HG03139 (cell line): ENCODE data around the gene ELAVL3.
"Not testable (repeated sequence)": the region's sequence is repeated elsewhere in the genome, so short reads cannot be mapped to it uniquely, and the experiment has no call there.

ENCODE experiments used
- ATAC-seq: cut with Tn5 transposase; IDR thresholded peaks from one replicate; pipeline ENCODE4 v1.9.1; 2021; ENCODE audit not compliant: unreplicated experiment

ELAVL3 gene

GRCh38 chr19:11444059-11444458, 36.8 kb downstream of the ELAVL3 start:
- no peak for ATAC-seq

DNA sequence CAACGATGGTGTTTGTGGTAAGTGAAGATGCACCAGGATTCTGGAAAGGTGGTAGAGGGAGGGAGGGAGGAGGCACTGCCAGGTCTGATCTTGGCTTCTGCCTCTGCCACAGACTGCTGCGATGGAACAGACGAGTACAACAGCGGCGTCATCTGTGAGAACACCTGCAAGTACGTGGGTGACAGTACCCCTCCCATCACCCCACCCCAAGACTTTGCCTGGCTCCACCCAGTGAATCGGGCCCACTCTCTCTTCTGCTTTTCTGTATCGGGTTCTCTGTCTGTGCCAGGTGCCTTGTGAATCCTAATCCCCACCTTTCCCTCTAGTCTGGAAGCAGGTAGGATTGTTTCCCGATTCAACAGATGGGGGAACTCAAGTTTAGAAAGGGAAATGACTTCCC, 42.9 kb downstream of the ELAVL3 start:
- no peak for ATAC-seq

- no peak for ATAC-seq
These were observed 45.0 kb downstream of the ELAVL3 start for GRCh38 chr19:11435833-11436313.

DNA sequence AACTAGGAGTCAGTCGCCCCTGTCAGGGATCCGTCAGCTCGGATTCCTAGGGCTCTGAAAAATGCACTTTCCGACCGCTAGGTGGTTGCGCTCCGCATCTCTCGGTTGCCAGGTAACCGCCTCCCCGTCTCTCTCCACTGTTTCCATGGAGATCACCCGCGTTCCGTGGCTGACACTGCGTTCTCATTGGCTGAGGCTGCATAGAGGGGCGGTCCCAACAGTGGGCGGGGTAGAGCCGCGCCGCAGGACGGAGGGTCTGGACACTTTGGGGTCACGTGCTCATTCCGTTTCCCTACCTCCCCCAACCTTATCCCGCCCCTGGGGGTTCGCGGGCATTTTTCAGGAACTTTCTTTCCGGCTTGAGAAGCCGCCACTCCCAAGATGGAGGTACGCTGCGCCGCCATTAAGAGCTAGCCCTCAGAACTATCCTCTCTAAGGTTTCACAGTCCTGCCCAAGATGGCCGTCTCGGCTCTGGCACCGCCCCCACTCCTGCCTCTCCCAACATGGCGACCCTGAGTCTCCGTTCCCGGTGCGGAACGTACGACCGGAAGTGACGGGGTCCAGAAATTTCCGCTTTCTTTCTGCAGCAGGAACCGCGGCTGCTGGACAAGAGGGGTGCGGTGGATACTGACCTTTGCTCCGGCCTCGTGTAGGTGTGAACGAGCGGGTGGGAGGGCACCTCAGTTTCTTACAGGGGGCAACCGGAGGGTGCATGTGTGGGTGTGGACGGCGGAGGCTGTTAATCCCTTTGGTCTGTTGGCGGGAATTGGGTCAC, 45.6 kb downstream of the ELAVL3 start, which contains the start of the genes ODAD3 and PRKCSH:
TSS of gene ODAD3 (minus strand) at position 65 of the 776 bp plus-strand sequence. CDS start 105 bp downstream, outside the sequence.
TSS of gene PRKCSH (plus strand) at position 579 of the 776 bp plus-strand sequence. CDS start 483 bp downstream, outside the sequence.
- peak; percentile 85 for ATAC-seq

- no peak for ATAC-seq
These were observed 46.2 kb downstream of the ELAVL3 start for GRCh38 chr19:11434703-11435056.

GRCh38 chr19:11433526-11433925, 47.3 kb downstream of the ELAVL3 start:
- ATAC-seq: not testable (repeated sequence)

DNA sequence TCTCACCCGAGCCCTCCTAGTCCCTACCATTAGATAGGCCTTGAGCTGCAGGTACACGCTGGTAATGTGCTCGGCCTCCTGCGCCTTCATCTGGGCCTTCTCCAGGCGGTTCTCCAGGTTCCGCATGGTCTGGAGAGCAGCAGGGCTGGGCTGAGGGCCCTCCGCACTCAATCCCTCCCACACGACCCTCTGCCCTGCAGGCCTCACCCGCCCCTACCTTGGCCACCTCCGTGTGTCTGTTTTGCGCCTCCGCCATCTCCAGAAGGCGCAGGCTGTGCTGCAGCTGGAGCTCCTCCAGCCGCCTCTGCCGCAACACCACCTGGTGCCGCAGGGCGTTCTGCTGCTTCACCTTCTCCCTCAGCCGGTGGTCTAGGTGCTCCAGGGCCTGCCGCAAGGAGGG, 54.2 kb downstream of the ELAVL3 start:
- no peak for ATAC-seq

GRCh38 chr19:11425719-11426457, 55.0 kb downstream of the ELAVL3 start:
- no peak for ATAC-seq

DNA sequence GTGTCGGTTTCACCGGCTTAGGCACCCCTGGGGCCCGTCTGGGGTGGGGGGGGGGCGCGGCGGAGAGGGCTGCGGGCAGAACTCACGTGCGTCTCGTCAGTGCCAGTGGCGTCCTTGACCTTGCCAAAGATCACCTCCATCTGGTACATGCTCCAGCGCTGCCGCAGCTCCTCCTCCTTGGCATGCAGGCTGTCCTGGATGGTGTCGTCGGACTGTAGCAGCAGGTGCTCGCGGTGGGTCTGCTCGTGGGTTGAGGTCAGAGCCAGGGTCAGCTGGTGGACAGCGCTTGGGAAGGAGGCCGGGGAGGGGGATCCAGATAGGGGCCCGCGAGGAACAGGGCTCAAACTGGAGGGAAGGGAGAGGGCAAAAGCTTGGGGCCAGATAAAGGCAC, 57.1 kb downstream of the ELAVL3 start:
- ATAC-seq: no peak

- no peak for ATAC-seq
These were observed 57.6 kb downstream of the ELAVL3 start for GRCh38 chr19:11423164-11423790.

DNA sequence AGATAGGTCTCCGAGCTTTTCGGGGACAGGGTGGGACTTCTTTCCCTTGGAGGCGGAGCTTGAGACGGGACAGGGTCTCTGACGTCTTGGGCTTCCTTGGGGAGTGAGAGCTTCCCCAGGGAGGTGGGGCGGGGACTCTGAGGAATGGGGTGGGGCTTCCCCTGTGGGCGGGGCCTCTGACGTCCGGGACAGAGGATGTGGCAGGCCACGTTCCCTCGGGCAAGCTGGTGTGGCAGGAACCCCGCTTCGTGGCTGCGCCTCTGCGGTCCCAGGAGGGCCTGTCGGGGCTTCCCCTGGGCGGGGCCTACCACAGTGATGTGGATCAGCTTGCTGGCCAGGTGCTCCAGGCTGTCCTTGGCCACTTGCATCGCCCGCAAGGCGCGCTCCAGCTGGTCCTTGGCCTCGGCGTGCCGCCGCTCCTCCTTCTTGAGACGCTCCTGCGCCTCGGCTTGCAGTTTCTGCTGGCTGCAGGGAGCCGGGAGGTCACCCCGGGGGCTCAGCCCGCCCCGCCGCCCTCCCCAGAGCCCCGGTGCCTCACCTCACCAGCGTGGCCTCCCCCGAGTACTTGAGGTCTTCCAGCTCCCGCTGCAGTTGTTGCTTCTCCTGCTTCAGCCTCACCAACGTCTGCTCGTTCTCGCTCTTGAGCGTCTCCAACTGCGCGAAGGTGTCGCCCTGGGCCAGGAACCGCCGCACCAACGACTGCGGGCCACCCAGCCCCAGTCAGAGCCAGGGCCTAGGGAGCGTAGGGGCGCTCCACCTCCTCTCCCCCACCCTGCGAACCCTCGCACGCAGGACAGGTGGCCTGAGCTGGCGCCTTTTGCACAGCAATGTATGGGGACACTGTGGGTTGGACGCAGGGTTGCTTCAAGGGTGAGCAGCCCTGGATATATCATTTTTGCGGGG, 58.4 kb downstream of the ELAVL3 start:
- ATAC-seq: peak; percentile 57

DNA sequence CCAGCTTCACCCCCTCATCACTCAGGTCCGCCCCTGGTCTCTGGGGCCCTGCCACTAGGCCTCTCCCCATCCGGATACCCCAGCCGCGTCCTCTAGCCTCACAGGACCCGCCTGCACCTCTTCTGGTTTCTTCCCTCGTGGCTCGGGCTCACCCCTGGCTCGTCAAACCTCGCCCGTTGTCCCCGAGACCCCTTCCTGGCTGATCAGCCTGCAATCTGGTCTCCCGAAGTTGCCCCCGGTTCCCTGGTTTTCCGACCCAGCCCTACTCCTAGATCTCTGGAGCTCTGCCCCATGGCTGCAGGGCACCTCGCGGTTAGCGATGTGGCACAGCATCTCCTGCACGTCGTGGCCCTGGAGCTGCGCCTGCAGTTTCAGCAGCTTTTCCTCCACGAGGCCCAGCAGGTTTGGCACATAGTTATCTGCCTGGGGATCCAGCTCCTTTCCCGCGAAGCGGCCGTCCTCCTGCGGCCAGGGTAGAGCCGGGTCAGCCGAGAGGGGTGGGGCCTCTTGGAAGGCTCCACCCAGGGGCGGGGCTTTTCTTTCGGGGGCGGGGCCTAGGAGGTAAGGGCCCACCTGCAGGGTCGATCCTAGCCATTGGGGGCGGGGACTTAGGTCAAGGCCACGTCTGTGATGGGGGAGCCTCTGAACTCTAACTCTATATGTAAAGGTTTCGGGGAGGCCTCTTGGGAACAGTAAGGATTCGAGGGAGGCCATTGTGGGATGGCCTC, 59.3 kb downstream of the ELAVL3 start:
- ATAC-seq: peak; percentile 27

GRCh38 chr19:11420429-11421370, 60.1 kb downstream of the ELAVL3 start:
- no peak for ATAC-seq

DNA sequence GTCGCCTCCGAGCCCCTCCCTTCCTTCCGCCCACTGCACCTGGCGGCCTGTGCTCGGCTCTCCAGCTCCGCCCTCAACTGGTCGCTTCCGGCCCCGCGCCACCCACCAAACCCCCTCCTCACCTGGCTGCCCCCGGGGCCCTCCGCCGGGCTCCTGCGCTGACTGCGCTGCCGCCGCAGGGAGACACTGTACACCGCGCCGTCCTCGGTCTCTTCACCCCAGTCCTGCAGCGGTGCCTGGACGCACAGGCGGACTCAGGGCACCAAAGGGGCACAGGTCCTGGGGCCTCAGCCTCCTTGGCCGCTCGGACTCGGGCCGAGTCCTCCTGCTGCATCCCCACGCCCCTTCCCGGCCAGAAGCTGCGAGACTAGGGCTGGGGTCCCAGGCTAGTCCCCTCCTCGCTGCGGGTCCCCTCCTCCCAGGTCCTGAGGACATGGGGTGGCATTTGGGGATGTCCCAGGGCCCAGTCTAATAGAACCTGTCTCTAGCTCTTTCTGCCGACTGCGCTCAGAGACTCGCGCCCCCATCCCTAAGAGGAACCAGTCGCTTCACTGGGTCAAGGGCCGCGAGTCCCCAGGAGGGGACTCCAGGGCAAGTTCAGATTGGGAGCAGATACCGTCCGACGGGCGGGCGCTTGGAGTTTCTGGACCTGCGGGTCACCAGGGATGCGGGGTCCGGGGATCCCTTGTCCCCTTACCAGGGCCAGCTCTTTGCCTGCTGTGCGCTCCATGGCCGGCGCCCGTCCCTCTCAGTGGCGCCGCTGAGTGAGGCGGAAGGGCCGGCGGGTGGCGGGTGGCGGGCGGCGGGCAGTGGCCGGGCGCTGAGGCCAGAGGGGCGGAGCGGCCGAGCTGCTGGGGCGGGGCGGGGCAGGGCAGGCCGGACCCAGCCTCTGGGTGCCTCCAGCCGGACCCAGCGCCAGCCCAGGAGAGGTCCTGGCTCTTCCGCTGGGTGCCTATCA, 62.0 kb downstream of the ELAVL3 start, which contains the start of gene RGL3:
TSS of gene RGL3 (minus strand) at position 766 of the 958 bp plus-strand sequence. CDS start at position 730, 36 bp downstream.
- ATAC-seq: no peak

DNA sequence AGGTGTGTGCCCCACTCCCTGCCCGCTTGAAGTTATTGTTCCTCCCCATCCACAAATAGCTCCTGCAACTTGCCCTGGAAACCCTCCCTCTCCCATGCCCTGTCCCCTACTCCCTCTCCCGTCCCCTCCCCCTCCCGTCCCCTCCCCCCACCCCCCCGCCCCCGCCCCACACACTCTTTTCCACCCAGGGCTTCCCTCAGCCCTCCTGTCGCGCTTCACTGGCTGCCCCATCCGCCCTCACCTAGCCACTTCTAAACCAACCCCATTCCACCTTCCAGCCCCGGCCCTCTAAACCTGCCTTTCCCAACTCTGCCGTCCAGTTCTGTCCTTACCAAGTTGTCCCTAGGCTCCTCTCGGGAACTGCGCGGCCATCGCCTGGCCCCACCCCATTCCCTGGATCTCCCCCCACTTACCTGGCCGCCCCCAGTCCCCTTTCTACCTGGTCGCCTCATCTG, 62.7 kb downstream of the ELAVL3 start:
- no peak for ATAC-seq

GRCh38 chr19:11416346-11417052, 64.3 kb downstream of the ELAVL3 start:
- ATAC-seq: no peak

DNA sequence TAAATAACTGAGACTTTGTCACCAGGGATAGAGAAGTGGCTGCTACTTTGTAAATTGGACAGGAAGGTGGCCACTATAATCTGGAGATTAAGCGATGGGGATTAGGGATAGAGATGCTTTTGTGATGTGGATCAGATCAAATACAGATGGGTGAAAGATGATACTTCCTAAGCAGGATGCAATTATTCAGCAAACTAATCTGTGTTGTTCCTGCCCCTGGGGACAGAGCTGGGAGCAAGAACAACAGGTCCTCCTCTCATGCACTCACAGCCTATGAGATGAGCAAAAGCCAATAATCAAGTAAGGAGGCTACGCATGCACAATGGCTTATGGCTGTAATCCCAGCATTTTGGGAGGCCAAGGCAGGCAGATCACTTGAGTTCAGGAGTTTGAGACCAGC, 66.3 kb downstream of the ELAVL3 start:
- ATAC-seq: no peak
